ENCODE results near the gene SLC9A9. TPM values are rescaled to one million over a fixed set of nuclear protein-coding genes. Genes with fewer than 3 reads are reported as not detected.
"Not testable (repeated sequence)": the region's sequence is repeated elsewhere in the genome, so short reads cannot be mapped to it uniquely, and the experiment has no call there.

The SLC9A9 gene
- total RNA-seq, 2 donors from 2014 or later = 25.3 to 31.8 TPM

DNA sequence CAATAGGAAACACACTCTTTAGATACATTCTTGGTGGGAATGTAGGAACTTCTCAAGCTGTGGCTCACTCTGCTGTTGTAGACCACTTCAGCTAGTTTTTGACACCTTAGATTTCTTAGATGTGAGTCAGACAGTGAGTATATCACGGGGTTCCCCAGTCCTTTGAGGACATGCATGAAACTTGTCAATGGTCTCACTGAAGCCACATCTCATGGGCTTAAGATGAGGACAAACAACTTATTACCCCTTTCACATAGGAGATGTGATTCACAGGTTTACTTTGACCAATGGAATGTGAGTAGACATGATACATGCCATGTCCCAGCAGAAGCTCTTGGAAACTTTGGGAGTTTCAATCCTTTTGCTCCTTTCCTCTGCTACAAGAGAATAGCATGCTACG lies 403.1 kb downstream of the SLC9A9 start:
- Mint-ChIP-seq H3K27ac (no peak overlapping the region), H3K36me3 (ENCODE audit: low read depth) (peaks cover 9% of the 10 kb centered on the region), H3K4me1 (peaks cover 31% of the 10 kb centered on the region), H3K27me3 (no peaks in the 10 kb centered on the region), H3K4me3 (no peak overlapping the region)
- no peak for ATAC-seq
- DNase-seq = no peak
- no peaks in the 10 kb centered on the region for H3K9me3 ChIP-seq (ENCODE audit: control insufficient read depth, low read length, poor library complexity, severe bottlenecking)

DNA sequence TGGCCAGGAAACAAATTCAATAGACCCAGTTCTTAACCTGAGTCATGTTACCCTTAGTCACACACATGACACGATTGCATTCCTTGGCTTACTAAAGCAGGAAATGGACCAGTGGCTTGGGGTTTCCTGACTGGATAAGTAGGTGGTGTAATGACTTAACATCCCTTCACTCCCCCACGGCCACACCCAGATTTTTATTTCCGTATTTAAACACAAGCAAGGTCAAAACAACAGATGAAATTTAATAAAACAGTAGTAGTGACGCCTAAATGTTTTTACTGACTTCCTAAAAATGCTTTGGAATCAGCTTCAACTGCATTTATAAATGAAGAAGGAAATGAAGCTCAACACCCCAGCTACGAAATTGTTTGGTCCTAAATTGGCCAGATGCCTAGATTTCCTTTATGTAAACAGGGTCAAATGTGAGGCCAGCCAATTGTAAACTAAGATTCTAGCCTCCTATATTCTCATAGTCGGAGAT lies 404.4 kb downstream of the SLC9A9 start:
- no peak for DNase-seq
- Mint-ChIP-seq H3K27ac (peak overlapping the region; percentile 30), H3K4me3 (no peak overlapping the region), H3K4me1 (peaks cover 31% of the 10 kb centered on the region), H3K27me3 (no peaks in the 10 kb centered on the region), H3K36me3 (ENCODE audit: low read depth) (peaks cover 9% of the 10 kb centered on the region)
- ATAC-seq = peak; percentile 79
- H3K9me3 ChIP-seq (ENCODE audit: control insufficient read depth, low read length, poor library complexity, severe bottlenecking) = no peaks in the 10 kb centered on the region

GRCh38 chr3:143442814-143443447 lies 405.3 kb downstream of the SLC9A9 start:
- Mint-ChIP-seq H3K4me3 (peak overlapping the region; percentile 69), H3K36me3 (ENCODE audit: low read depth) (peaks cover 9% of the 10 kb centered on the region), H3K27ac (peak overlapping the region; percentile 30), H3K4me1 (peaks cover 31% of the 10 kb centered on the region), H3K27me3 (no peaks in the 10 kb centered on the region)
- H3K9me3 ChIP-seq (ENCODE audit: control insufficient read depth, low read length, poor library complexity, severe bottlenecking) = no peaks in the 10 kb centered on the region
- DNase-seq (no peak), ATAC-seq (no peak)

- DNase-seq (no peak), ATAC-seq (no peak)
- Mint-ChIP-seq H3K36me3 (ENCODE audit: low read depth) (peaks cover 7% of the 10 kb centered on the region), H3K4me1 (peaks cover 31% of the 10 kb centered on the region), H3K4me3 (no peak overlapping the region), H3K27ac (no peak overlapping the region), H3K27me3 (no peaks in the 10 kb centered on the region)
- H3K9me3 ChIP-seq (ENCODE audit: control insufficient read depth, low read length, poor library complexity, severe bottlenecking) = no peaks in the 10 kb centered on the region
Measured at GRCh38 chr3:143441516-143442171, 406.6 kb downstream of the SLC9A9 start.

DNA sequence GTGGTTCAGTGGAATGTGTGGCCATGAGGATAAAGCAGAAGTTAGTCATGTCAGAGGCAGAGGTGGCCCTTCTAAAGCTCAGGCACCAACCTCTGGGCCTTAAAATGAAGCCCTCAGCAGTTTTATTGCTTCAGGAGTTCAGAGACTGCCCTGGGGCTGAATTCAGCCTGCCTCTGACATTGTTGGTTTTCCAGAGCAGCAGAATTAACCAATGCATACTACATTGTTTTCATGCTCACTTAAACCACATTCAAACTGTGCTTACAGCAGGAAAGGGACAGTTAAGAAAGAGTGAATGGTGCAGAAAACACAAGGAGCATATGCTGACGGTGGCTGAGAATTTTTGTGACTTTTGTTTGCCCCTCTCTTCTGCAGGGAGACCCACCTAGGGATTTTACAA lies 408.5 kb downstream of the SLC9A9 start:
- DNase-seq = no peak
- no peaks in the 10 kb centered on the region for H3K9me3 ChIP-seq (ENCODE audit: control insufficient read depth, low read length, poor library complexity, severe bottlenecking)

DNA sequence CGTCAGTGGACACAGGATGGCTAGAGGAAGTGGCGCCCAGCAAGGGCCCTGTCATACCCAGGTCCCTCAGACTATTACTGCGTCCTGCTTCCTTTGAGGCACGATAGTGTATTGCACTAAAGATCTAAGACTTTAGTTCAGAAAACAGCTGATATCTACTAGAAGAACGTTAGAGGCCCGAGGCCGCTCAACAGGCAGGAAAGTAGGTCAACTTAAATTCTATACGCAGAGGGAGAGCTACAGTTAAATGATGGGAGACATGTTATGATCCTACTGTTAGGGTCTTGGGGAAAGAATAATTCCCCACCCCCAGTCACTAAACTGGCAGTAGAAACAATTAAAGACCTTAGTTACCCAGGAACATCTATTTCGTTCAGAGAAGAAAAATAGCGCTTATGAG lies 410.9 kb downstream of the SLC9A9 start:
- H3K9me3 ChIP-seq (ENCODE audit: control insufficient read depth, low read length, poor library complexity, severe bottlenecking) = no peaks in the 10 kb centered on the region
- ATAC-seq (no peak), DNase-seq (no peak)
- Mint-ChIP-seq H3K4me1 (peaks cover 7% of the 10 kb centered on the region), H3K4me3 (no peak overlapping the region), H3K36me3 (ENCODE audit: low read depth) (no peaks in the 10 kb centered on the region), H3K27ac (no peak overlapping the region), H3K27me3 (no peaks in the 10 kb centered on the region)

More for the DNA sequence above, 408.5 kb downstream of the SLC9A9 start:
- Mint-ChIP-seq H3K27ac (no peak overlapping the region), H3K4me3 (no peak overlapping the region), H3K4me1 (peaks cover 23% of the 10 kb centered on the region), H3K27me3 (no peaks in the 10 kb centered on the region), H3K36me3 (ENCODE audit: low read depth) (no peaks in the 10 kb centered on the region)
- no peak for ATAC-seq

GRCh38 chr3:143436231-143436930 lies 411.9 kb downstream of the SLC9A9 start:
- Mint-ChIP-seq H3K36me3 (ENCODE audit: low read depth) (peaks cover 4% of the 10 kb centered on the region), H3K4me3 (no peak overlapping the region), H3K27me3 (no peaks in the 10 kb centered on the region), H3K4me1 (peaks cover 7% of the 10 kb centered on the region), H3K27ac (no peak overlapping the region)
- DNase-seq (no peak), ATAC-seq (no peak)
- no peaks in the 10 kb centered on the region for H3K9me3 ChIP-seq (ENCODE audit: control insufficient read depth, low read length, poor library complexity, severe bottlenecking)

DNA sequence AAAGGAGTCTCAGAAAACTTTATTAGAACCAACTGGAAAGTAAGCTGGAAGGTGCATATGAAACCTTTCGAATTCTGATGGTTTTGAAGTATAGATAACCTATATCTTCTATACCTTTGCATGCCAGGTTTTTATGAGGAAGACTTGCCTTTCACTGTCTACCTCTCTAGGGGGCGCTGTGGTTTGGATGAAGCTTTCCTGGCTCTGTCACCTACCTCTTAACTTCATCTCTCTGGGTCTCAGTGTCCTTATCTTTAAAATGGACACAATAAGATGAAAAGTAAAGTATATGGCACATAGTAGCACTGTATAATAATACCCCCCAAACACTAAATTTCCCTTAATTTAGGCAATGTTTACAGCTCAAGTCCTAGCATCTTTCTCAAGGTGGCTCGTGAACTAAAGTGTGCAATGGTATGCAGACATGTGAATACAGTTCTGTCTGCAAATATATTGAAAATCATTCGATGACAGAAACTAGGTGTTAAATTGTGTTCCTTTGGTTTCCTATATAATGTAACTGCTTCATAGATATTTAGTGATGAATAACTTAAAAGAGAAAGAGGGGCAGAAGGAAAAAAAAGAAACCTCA lies 414.4 kb downstream of the SLC9A9 start:
- Mint-ChIP-seq H3K36me3 (ENCODE audit: low read depth) (peaks cover 4% of the 10 kb centered on the region), H3K27me3 (no peaks in the 10 kb centered on the region), H3K4me1 (peaks cover 5% of the 10 kb centered on the region), H3K4me3 (no peak overlapping the region), H3K27ac (no peak overlapping the region)
- no peaks in the 10 kb centered on the region for H3K9me3 ChIP-seq (ENCODE audit: control insufficient read depth, low read length, poor library complexity, severe bottlenecking)
- DNase-seq (no peak), ATAC-seq (no peak)

GRCh38 chr3:143431298-143431697 lies 417.0 kb downstream of the SLC9A9 start:
- not testable (repeated sequence) for H3K9me3 ChIP-seq (ENCODE audit: control insufficient read depth, low read length, poor library complexity, severe bottlenecking); H3K4me3 Mint-ChIP-seq; ATAC-seq; DNase-seq; H3K27me3 Mint-ChIP-seq; H3K27ac Mint-ChIP-seq; H3K36me3 Mint-ChIP-seq (ENCODE audit: low read depth)
- H3K4me1 Mint-ChIP-seq = peaks cover 13% of the 10 kb centered on the region

DNA sequence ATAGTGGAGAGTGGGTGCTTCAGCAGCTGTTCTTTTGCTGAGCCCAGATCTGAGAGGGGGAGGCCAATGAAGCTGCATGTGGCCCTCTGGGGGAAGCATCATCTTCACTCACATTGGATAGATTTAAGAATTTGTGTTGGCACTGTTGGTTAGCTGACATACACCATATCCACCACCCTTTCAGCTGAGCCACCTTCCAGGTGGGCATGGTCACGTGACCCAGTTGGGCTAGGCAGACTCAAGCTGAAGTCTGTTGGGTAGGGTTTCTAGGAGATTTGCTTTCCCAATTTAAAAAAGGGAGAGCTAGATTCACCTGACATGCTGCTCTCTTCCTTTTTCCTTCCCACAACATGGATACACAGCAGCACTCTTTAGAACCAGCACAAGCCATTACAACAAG lies 417.7 kb downstream of the SLC9A9 start:
- DNase-seq (no peak), ATAC-seq (no peak)
- Mint-ChIP-seq H3K27me3 (no peaks in the 10 kb centered on the region), H3K27ac (no peak overlapping the region), H3K36me3 (ENCODE audit: low read depth) (peaks cover 7% of the 10 kb centered on the region), H3K4me3 (no peak overlapping the region), H3K4me1 (peaks cover 13% of the 10 kb centered on the region)
- H3K9me3 ChIP-seq (ENCODE audit: control insufficient read depth, low read length, poor library complexity, severe bottlenecking) = no peaks in the 10 kb centered on the region

- no peaks in the 10 kb centered on the region for H3K9me3 ChIP-seq (ENCODE audit: control insufficient read depth, low read length, poor library complexity, severe bottlenecking)
- ATAC-seq (no peak), DNase-seq (no peak)
- H3K4me1 Mint-ChIP-seq = peaks cover 13% of the 10 kb centered on the region
- no peak overlapping the region for H3K4me3 Mint-ChIP-seq
- no peaks in the 10 kb centered on the region for H3K27me3 Mint-ChIP-seq
- no peak overlapping the region for H3K27ac Mint-ChIP-seq
- peaks cover 7% of the 10 kb centered on the region for H3K36me3 Mint-ChIP-seq (ENCODE audit: low read depth)
Measured at GRCh38 chr3:143429628-143430514, 418.4 kb downstream of the SLC9A9 start.

DNA sequence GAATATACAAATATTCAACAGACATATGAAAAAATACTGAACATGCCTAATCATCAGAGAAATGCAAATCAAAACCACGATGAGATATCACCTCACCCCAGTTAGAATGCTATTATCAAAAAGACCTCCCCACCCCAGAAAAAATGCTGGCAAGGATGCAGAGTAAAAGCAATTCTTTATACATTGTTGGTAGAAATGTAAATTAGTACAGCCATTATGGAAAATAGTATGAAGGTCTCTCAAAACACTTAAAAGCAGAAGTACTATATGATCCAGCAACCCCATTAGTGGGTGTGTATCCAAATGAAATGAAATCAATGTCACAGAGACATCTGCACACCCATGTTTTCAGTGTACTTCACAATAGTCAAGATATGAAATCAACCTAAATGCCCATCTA lies 420.0 kb downstream of the SLC9A9 start:
- no peak for DNase-seq
- no peaks in the 10 kb centered on the region for H3K27me3 Mint-ChIP-seq
- no peaks in the 10 kb centered on the region for H3K9me3 ChIP-seq (ENCODE audit: control insufficient read depth, low read length, poor library complexity, severe bottlenecking)
- H3K4me1 Mint-ChIP-seq = peaks cover 10% of the 10 kb centered on the region
- ATAC-seq = no peak
- H3K36me3 Mint-ChIP-seq (ENCODE audit: low read depth) = peaks cover 7% of the 10 kb centered on the region
- no peak overlapping the region for H3K4me3 Mint-ChIP-seq
- H3K27ac Mint-ChIP-seq = no peak overlapping the region
